ENCODE data around the gene ECSCR.

DNA sequence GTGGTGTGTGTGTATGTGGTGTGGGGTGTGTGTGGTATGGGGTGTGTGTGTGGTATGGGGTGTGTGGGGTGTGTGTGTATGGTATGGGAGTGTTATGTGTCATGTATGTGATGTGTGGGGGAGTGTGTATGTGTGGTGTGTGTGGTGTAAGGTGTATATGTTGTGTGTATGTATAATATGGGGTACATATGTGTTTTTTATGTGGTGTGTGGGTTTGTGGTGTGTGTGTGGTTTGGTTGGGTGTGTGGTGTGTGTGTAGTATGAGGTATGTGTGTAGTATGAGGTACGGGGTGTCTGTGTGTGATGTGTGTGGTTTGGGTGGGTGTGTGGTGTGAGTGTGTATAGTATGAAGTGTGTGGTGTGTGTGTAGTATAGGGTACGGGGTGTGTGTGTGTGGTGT is 11.4 kb downstream of the ECSCR start:
- TF ChIP-seq CTCF (IDR thresholded peaks at IDR 0.05), result no peak
- no peak for TF ChIP-seq ZFX (IDR thresholded peaks at IDR 0.05; ENCODE audit: borderline replicate concordance)
